Activated CD8-positive, alpha-beta memory T cell treated with anti-CD3 and anti-CD28 coated beads, Interleukin-2, amount 50 U/mL, for 1 hour (primary cell): Measurements from ENCODE around the gene OR9Q2.
"Not testable (repeated sequence)": the region's sequence is repeated elsewhere in the genome, so short reads cannot be mapped to it uniquely, and the experiment has no call there.

Experiments
- DNase-seq: peaks from one replicate; pipeline ENCODE4 v3.0.0-alpha.2; 2020; ENCODE audit errors: extremely low read depth

The OR9Q2 gene

GRCh38 chr11:58188770-58189169 is at the start of gene OR9Q2:
OR9Q2 (plus strand) TSS chr11:58189070; CDS start chr11:58190491, 1,421 bp downstream.
- no peak for DNase-seq

GRCh38 chr11:58142761-58143160 is 46.1 kb upstream of the OR9Q2 start:
- DNase-seq = no peak

GRCh38 chr11:58152781-58153180 is 36.1 kb upstream of the OR9Q2 start:
- no peak for DNase-seq

GRCh38 chr11:58164389-58164788 is 24.5 kb upstream of the OR9Q2 start:
- no peak for DNase-seq

- no peak for DNase-seq
Measured at GRCh38 chr11:58164990-58165389, 23.9 kb upstream of the OR9Q2 start.

- DNase-seq = no peak
Measured at GRCh38 chr11:58165504-58166106, 23.3 kb upstream of the OR9Q2 start.

GRCh38 chr11:58177409-58178054 is 11.3 kb upstream of the OR9Q2 start:
- DNase-seq = no peak

GRCh38 chr11:58178444-58178843 is 10.4 kb upstream of the OR9Q2 start:
- DNase-seq = no peak

- DNase-seq = no peak
Measured at GRCh38 chr11:58179648-58180047, 9.2 kb upstream of the OR9Q2 start.

- no peak for DNase-seq
Measured at GRCh38 chr11:58186938-58187337, 1.9 kb upstream of the OR9Q2 start.

- DNase-seq = no peak
Measured at GRCh38 chr11:58192229-58192628, 3.4 kb downstream of the OR9Q2 start.

- DNase-seq = no peak
Measured at GRCh38 chr11:58193391-58193790, 4.5 kb downstream of the OR9Q2 start.

- no peak for DNase-seq
Measured at GRCh38 chr11:58195939-58196338, 7.1 kb downstream of the OR9Q2 start.

- no peak for DNase-seq
Measured at GRCh38 chr11:58199271-58199670, 10.4 kb downstream of the OR9Q2 start.

GRCh38 chr11:58204042-58204441 is 15.2 kb downstream of the OR9Q2 start, which contains the start of gene OR1S2:
OR1S2 (minus strand) TSS chr11:58204142; CDS start chr11:58204142, 0 bp downstream.
- DNase-seq = no peak

- not testable (repeated sequence) for DNase-seq
Measured at GRCh38 chr11:58212420-58212819, 23.6 kb downstream of the OR9Q2 start, which contains the start of gene OR1S1. OR1S1 (plus strand) TSS chr11:58212720.

- no peak for DNase-seq
Measured at GRCh38 chr11:58216476-58216875, 27.6 kb downstream of the OR9Q2 start.

GRCh38 chr11:58222721-58223120 is 33.9 kb downstream of the OR9Q2 start:
- DNase-seq = no peak

GRCh38 chr11:58227956-58228615 is 39.2 kb downstream of the OR9Q2 start:
- no peak for DNase-seq
